B cell (primary cell): ENCODE measurements around the gene NUAK1. TPM values are rescaled to one million over a fixed set of nuclear protein-coding genes. Genes with fewer than 3 reads are reported as not detected.

Experiments
- ATAC-seq: fragments of 200-7000 bp; cut with Tn5 transposase; one replicate; pipeline ENCODE4 v1.10.0; 2021; ENCODE audit warnings: low read depth, mild to moderate bottlenecking, moderate number of reproducible peaks, moderate library complexity
- CTCF ChIA-PET: fragments of 350-600 bp; sonication (Branson Sonifier 250); formaldehyde crosslinking; loops from one replicate; lab custom pipeline; 2021; ENCODE audit warnings: antibody characterized with exemption, inconsistent platforms; lab: Charles Lee
- POLR2A ChIA-PET: fragments of 350-600 bp; sonication (Branson Sonifier 250); formaldehyde crosslinking; loops from one replicate; lab custom pipeline; 2021; ENCODE audit warnings: antibody characterized with exemption; lab: Charles Lee
- DNase-seq: peaks from one replicate; pipeline ENCODE4 v3.0.0; 2013
- H2AFZ ChIP-seq: 2 replicates; pipeline ENCODE4 v1.6.1; 2012; ENCODE audit warnings: mild to moderate bottlenecking, low read depth, low read length; ENCODE audit not compliant: insufficient read depth, poor library complexity, severe bottlenecking
- H3K27ac ChIP-seq, 2 donors: 1 replicate in 1 of 2; 2 replicates in 1 of 2; pipeline ENCODE4 v1.5.1; 2012 to 2013; ENCODE audit warnings: low read length in 2 of 2, mild to moderate bottlenecking in 2 of 2, moderate library complexity in 1 of 2
- H3K27me3 ChIP-seq, 4 experiments: fragments of 200-600 bp in 1 of 4; sonication (generic) in 1 of 4; replicated peaks in 1 of 4; 1 replicate in 2 of 4; 2 replicates in 2 of 4; pipeline versions ENCODE4 v1.6.1 to v1.7.0; 2013 to 2016; ENCODE audit warnings: low read length in 3 of 4, mild to moderate bottlenecking in 2 of 4, mixed read lengths in 1 of 4, moderate library complexity in 1 of 4; ENCODE audit not compliant: insufficient read depth in 4 of 4, control insufficient read depth in 3 of 4; ENCODE audit errors: control extremely low read depth in 1 of 4
- H3K36me3 ChIP-seq, 2 experiments: replicated peaks in 1 of 2; 1 replicate in 1 of 2; 2 replicates in 1 of 2; pipeline versions ENCODE4 v1.6.1 to v1.7.1; 2013; ENCODE audit warnings: low read length in 1 of 2; ENCODE audit not compliant: insufficient read depth in 2 of 2, control insufficient read depth in 1 of 2; ENCODE audit errors: control extremely low read depth in 1 of 2, extremely low read depth in 1 of 2
- H3K4me1 ChIP-seq, 2 donors: fragments of 200-600 bp in 1 of 2; sonication (generic) in 1 of 2; 1 replicate in 1 of 2; 2 replicates in 1 of 2; pipeline versions ENCODE4 v1.5.1 to v1.6.1; 2013 to 2017; ENCODE audit warnings: low read length in 2 of 2; ENCODE audit not compliant: control insufficient read depth in 2 of 2, insufficient read depth in 2 of 2
- H3K4me2 ChIP-seq: replicated peaks from 2 replicates; pipeline ENCODE3; 2012; ENCODE audit warnings: mild to moderate bottlenecking, low read depth, low read length; ENCODE audit not compliant: poor library complexity, severe bottlenecking
- H3K4me3 ChIP-seq, 5 experiments: fragments of 200-600 bp in 1 of 5; sonication (generic) in 1 of 5; 1 replicate in 3 of 5; 2 replicates in 2 of 5; pipeline versions ENCODE4 v1.5.1 to v1.7.0; 2011 to 2016; ENCODE audit warnings: low read length in 4 of 5, mild to moderate bottlenecking in 4 of 5, low read depth in 2 of 5, control low read depth in 1 of 5, moderate library complexity in 1 of 5; ENCODE audit not compliant: insufficient read depth in 1 of 5; ENCODE audit errors: control extremely low read depth in 1 of 5, extremely low read depth in 1 of 5
- H3K79me2 ChIP-seq: fragments of 200-600 bp; sonication (generic); one replicate; pipeline ENCODE4 v1.6.0; 2016; ENCODE audit warnings: low read length; ENCODE audit not compliant: control insufficient read depth, insufficient read depth
- H3K9ac ChIP-seq: fragments of 200-600 bp; sonication (generic); 2 replicates; pipeline ENCODE4 v1.6.1; 2017; ENCODE audit warnings: mild to moderate bottlenecking, low read length, moderate library complexity
- H3K9me3 ChIP-seq, 3 donors: one replicate each; pipeline versions ENCODE4 v1.6.1 to v1.7.1; 2013; ENCODE audit warnings: low read length in 2 of 3; ENCODE audit not compliant: control insufficient read depth in 2 of 3, insufficient read depth in 1 of 3; ENCODE audit errors: control extremely low read depth in 1 of 3
- H4K20me1 ChIP-seq: 2 replicates; pipeline ENCODE4 v1.6.0; 2012; ENCODE audit warnings: mild to moderate bottlenecking, low read length; ENCODE audit not compliant: insufficient read depth, control insufficient read depth, poor library complexity, severe bottlenecking
- H3K27ac Mint-ChIP-seq: one replicate; pipeline ENCODE4 v1.8.0; 2021; ENCODE audit warnings: mixed read lengths
- H3K27me3 Mint-ChIP-seq: one replicate; pipeline ENCODE4 v1.8.0; 2021; ENCODE audit warnings: mixed read lengths
- H3K4me1 Mint-ChIP-seq: one replicate; pipeline ENCODE4 v1.8.0; 2021; ENCODE audit warnings: mixed read lengths
- H3K4me3 Mint-ChIP-seq: one replicate; pipeline ENCODE4 v1.8.0; 2021; ENCODE audit warnings: mixed read lengths
- H3K9me3 Mint-ChIP-seq: one replicate; pipeline ENCODE4 v1.8.0; 2022; ENCODE audit warnings: mixed read lengths; ENCODE audit not compliant: insufficient read depth
- CTCF ChIP-seq: fragments of 200-600 bp; IDR thresholded peaks from one replicate; pipeline ENCODE4 v1.8.0; 2022; ENCODE audit warnings: antibody characterized with exemption, mild to moderate bottlenecking
- EZH2 ChIP-seq: IDR thresholded peaks from 2 replicates; pipeline ENCODE4 v1.6.1; 2012; ENCODE audit warnings: borderline replicate concordance, low read depth, mild to moderate bottlenecking, moderate library complexity, low read length; ENCODE audit not compliant: insufficient read depth, poor library complexity, severe bottlenecking
- WGBS: methylation state at CpG from one replicate; pipeline ENCODE4 v1.1.5; 2013; ENCODE audit warnings: missing lambda C conversion rate; ENCODE audit not compliant: insufficient coverage; 5-methylcytosine and 5-hydroxymethylcytosine counted together
- intact Hi-C: fragments of 100-400 bp; cut with micrococcal nuclease; formaldehyde crosslinking; loops from one replicate; pipeline ENCODE4 v1.10.0; 2022
- polyA plus RNA-seq: library from polyadenylated mRNA; depleted of rRNA; stranded (reverse); fragments of >200 nt; gene quantifications from 2 replicates; pipeline ENCODE4 v1.2.3, GENCODE V29; 2012
- total RNA-seq, 2 donors: library from RNA; stranded (reverse); fragments of 120-200 nt in 1 of 2; gene quantifications; 1 replicate in 1 of 2; 2 replicates in 1 of 2; pipeline versions ENCODE4 v1.2.3 to v1.2.4, GENCODE V29; 2013 to 2022

The NUAK1 gene
- total and polyA plus RNA-seq, 2 donors (not counting 1 experiment from before 2014, with no cell fraction given), result not detected

DNA sequence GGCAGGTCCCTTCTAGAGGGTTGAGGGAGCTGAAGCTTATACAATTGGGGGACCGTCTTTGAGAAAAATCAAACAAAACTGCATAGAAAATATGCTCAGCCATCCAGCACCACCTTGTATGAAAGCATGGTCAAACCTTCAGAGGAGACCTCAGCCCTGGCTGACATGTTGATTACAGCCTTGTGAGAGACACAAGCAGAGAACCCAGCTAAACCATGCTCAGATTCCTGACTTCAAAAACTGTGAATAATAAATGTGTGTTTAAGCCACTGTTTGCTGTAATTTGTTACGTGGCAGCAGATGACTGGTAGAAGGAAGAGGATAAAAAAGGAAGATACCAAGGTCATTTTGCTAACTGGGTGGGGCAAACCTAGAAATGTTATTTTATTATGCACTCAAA, 115.7 kb downstream of the NUAK1 start:
- Histone ChIP-seq H3K9ac (no peak overlapping the region), H3K4me2 (no peak overlapping the region), H4K20me1 (no peaks in the 10 kb centered on the region), H3K9me3 (peaks cover 0 to 5% (median 4%) of the 10 kb centered on the region in 3 donors), H3K27ac (no peak overlapping the region), H3K79me2 (no peaks in the 10 kb centered on the region), H3K4me1 (no peaks in the 10 kb centered on the region), H3K4me3 (no peak overlapping the region), H3K36me3 (no peaks in the 10 kb centered on the region), H2AFZ (no peak overlapping the region), H3K27me3 (no peaks in the 10 kb centered on the region)
- TF ChIP-seq CTCF, result no peak
- intact Hi-C loops, result no loop called here
- DNase-seq (no peak), ATAC-seq (no peak)
- CTCF ChIA-PET, result no interaction called here
- no peaks in the 10 kb centered on the region for H3K9me3 Mint-ChIP-seq
- H3K27ac Mint-ChIP-seq, result no peak overlapping the region
- whole genome bisulfite sequencing, result no CpG with 5 or more reads among the region's 2 CpGs
- POLR2A ChIA-PET, result no interaction called here
- peaks cover 17% of the 10 kb centered on the region for H3K27me3 Mint-ChIP-seq
- no peaks in the 10 kb centered on the region for H3K4me1 Mint-ChIP-seq
- no peak overlapping the region for H3K4me3 Mint-ChIP-seq

DNA sequence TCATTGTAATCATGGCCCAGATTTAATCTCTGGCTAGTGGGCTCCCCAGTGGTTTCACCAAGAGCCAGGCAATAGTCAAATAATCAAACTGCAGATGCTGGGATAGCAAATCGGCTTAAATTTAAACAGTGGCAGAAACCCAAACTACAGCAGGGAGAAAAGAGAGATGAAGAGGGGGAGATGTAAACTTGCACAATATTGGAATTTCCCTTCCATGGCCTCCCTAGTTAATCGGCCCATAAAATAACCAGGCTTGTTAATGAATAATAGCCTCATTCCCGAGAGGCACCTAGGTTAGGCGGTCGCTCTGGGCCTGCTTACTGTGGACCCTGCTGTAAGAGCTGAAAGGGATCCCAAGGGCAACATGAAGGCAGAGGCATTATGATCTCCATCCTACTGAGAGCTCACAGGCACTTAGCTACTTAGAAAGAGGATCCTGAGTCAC, 116.2 kb downstream of the NUAK1 start:
- no peak for TF ChIP-seq EZH2
- TF ChIP-seq CTCF, result no peak
- Histone ChIP-seq H3K4me3 (no peak overlapping the region), H3K4me1 (no peaks in the 10 kb centered on the region), H3K79me2 (no peaks in the 10 kb centered on the region), H2AFZ (no peak overlapping the region), H3K4me2 (no peak overlapping the region), H3K27ac (no peak overlapping the region), H3K9me3 (peaks cover 0 to 5% (median 4%) of the 10 kb centered on the region in 3 donors), H3K9ac (no peak overlapping the region), H4K20me1 (no peaks in the 10 kb centered on the region), H3K36me3 (no peaks in the 10 kb centered on the region), H3K27me3 (no peaks in the 10 kb centered on the region)
- H3K4me3 Mint-ChIP-seq, result no peak overlapping the region
- ChIA-PET POLR2A (no interaction called here), CTCF (no interaction called here)
- ATAC-seq, result no peak
- WGBS, result 100% methylated on average over 3 of the region's 5 CpGs
- no peaks in the 10 kb centered on the region for H3K9me3 Mint-ChIP-seq
- intact Hi-C loops, result no loop called here
- no peaks in the 10 kb centered on the region for H3K4me1 Mint-ChIP-seq
- no peak for DNase-seq
- H3K27ac Mint-ChIP-seq, result no peak overlapping the region
- peaks cover 17% of the 10 kb centered on the region for H3K27me3 Mint-ChIP-seq
